ENCODE data around the gene SYCP2L.
"Not testable (repeated sequence)": the region's sequence is repeated elsewhere in the genome, so short reads cannot be mapped to it uniquely, and the experiment has no call there.

Gene SYCP2L

GRCh38 chr6:10867952-10868351, 18.9 kb upstream of the SYCP2L start:
- H3K27ac ChIP-seq: no peak overlapping the region
- TF ChIP-seq CTCF (conservative IDR thresholded peaks at IDR 0.05) (no peak), ZFX (IDR thresholded peaks at IDR 0.05) (no peak)

GRCh38 chr6:10873374-10873773, 13.5 kb upstream of the SYCP2L start:
- no peak for TF ChIP-seq CTCF (conservative IDR thresholded peaks at IDR 0.05)
- no peak for TF ChIP-seq ZFX (IDR thresholded peaks at IDR 0.05)
- peak overlapping the region; percentile 74 for H3K27ac ChIP-seq

- TF ChIP-seq CTCF (conservative IDR thresholded peaks at IDR 0.05) (no peak), ZFX (IDR thresholded peaks at IDR 0.05) (no peak)
- H3K27ac ChIP-seq: peak overlapping the region; percentile 74
Observed at GRCh38 chr6:10874207-10874606, 12.6 kb upstream of the SYCP2L start.

GRCh38 chr6:10875026-10875425, 11.8 kb upstream of the SYCP2L start:
- H3K27ac ChIP-seq: peak overlapping the region; percentile 74; the same call in 1 of the 2 replicates
- TF ChIP-seq ZFX (IDR thresholded peaks at IDR 0.05) (no peak), CTCF (conservative IDR thresholded peaks at IDR 0.05) (no peak)

GRCh38 chr6:10877012-10877411, 9.8 kb upstream of the SYCP2L start:
- TF ChIP-seq ZFX (IDR thresholded peaks at IDR 0.05) (no peak), CTCF (conservative IDR thresholded peaks at IDR 0.05) (no peak)
- no peak overlapping the region for H3K27ac ChIP-seq

GRCh38 chr6:10877871-10878270, 9.0 kb upstream of the SYCP2L start:
- no peak for TF ChIP-seq ZFX (IDR thresholded peaks at IDR 0.05)
- TF ChIP-seq CTCF (conservative IDR thresholded peaks at IDR 0.05): no peak
- no peak overlapping the region for H3K27ac ChIP-seq

- TF ChIP-seq ZFX (IDR thresholded peaks at IDR 0.05) (no peak), CTCF (conservative IDR thresholded peaks at IDR 0.05) (no peak)
- no peak overlapping the region for H3K27ac ChIP-seq
Observed at GRCh38 chr6:10880366-10880765, 6.5 kb upstream of the SYCP2L start.

- not testable (repeated sequence) for H3K27ac ChIP-seq
Observed at GRCh38 chr6:10882253-10882630, 4.6 kb upstream of the SYCP2L start.

Measured in C4-2B (cell line).